OCI-LY1 (cell line): ENCODE results near the gene SMC5.

Source experiments
- H2AFZ ChIP-seq: fragments of 200-600 bp; sonication (generic), shearing (Covaris generic); 2 replicates; pipeline ENCODE4 v1.6.0; 2014; ENCODE audit warnings: antibody characterized with exemption, mild to moderate bottlenecking, low read length
- H3F3A ChIP-seq: fragments of 200-600 bp; sonication (generic), shearing (Covaris generic); 2 replicates; pipeline ENCODE4 v1.6.0; 2014; ENCODE audit warnings: mild to moderate bottlenecking, antibody characterized with exemption, low read length, moderate library complexity; ENCODE audit not compliant: insufficient read depth
- H3K27ac ChIP-seq: fragments of 200-600 bp; sonication (generic); 2 replicates; pipeline ENCODE4 v1.5.1; 2014; ENCODE audit warnings: low read length, mixed run types, mild to moderate bottlenecking, low read depth; ENCODE audit not compliant: poor library complexity, severe bottlenecking
- H3K27me3 ChIP-seq: fragments of 200-600 bp; sonication (generic); 2 replicates; pipeline ENCODE4 v1.6.0; 2014; ENCODE audit warnings: antibody characterized with exemption, mild to moderate bottlenecking, low read length, moderate library complexity; ENCODE audit not compliant: insufficient read depth
- H3K36me3 ChIP-seq: fragments of 200-600 bp; sonication (generic); 2 replicates; pipeline ENCODE4 v1.6.1; 2014; ENCODE audit warnings: mild to moderate bottlenecking, antibody characterized with exemption, low read length, moderate library complexity, mixed read lengths; ENCODE audit not compliant: insufficient read depth
- H3K4me1 ChIP-seq: fragments of 200-600 bp; sonication (generic); 2 replicates; pipeline ENCODE4 v1.5.1; 2014; ENCODE audit warnings: mild to moderate bottlenecking, low read length, moderate library complexity; ENCODE audit not compliant: insufficient read depth, severe bottlenecking
- H3K4me2 ChIP-seq: fragments of 200-600 bp; sonication (generic), shearing (Covaris generic); 2 replicates; pipeline ENCODE4 v1.6.1; 2014; ENCODE audit warnings: low read length
- H3K4me3 ChIP-seq: fragments of 200-600 bp; sonication (generic); 2 replicates; pipeline ENCODE4 v1.5.1; 2014; ENCODE audit warnings: low read length, low read depth, mild to moderate bottlenecking, mixed read lengths; ENCODE audit not compliant: poor library complexity, severe bottlenecking
- H3K79me2 ChIP-seq: fragments of 200-600 bp; shearing (Covaris generic); 2 replicates; pipeline ENCODE4 v1.6.1; 2016; ENCODE audit warnings: mixed run types, low read length, mixed read lengths; ENCODE audit not compliant: insufficient read depth
- H3K9ac ChIP-seq: fragments of 200-600 bp; sonication (generic), shearing (Covaris generic); 2 replicates; pipeline ENCODE4 v1.6.1; 2014; ENCODE audit warnings: mild to moderate bottlenecking, low read length, mixed read lengths
- H3K9me2 ChIP-seq: fragments of 200-600 bp; sonication (generic), shearing (Covaris generic); 2 replicates; pipeline ENCODE4 v1.6.1; 2014; ENCODE audit warnings: low read depth, mild to moderate bottlenecking, low read length, mixed read lengths
- H3K9me3 ChIP-seq: fragments of 200-600 bp; shearing (Covaris generic); 2 replicates; pipeline ENCODE4 v1.6.1; 2014; ENCODE audit warnings: low read length, mixed read lengths
- H4K20me1 ChIP-seq: fragments of 200-600 bp; sonication (generic), shearing (Covaris generic); 2 replicates; pipeline ENCODE4 v1.6.0; 2016; ENCODE audit warnings: mild to moderate bottlenecking, low read length; ENCODE audit not compliant: insufficient read depth
- EZH2 ChIP-seq: fragments of 200-600 bp; sonication (generic), shearing (Covaris generic); IDR thresholded peaks from 2 replicates; pipeline ENCODE4 v1.8.0; 2017; ENCODE audit warnings: borderline replicate concordance, mixed run types, mild to moderate bottlenecking, antibody characterized with exemption, low read length, moderate library complexity, mixed read lengths
- TF ChIP-seq, protein P1 (sequence below): fragments of 200-600 bp; sonication (generic), shearing (Covaris generic); IDR thresholded peaks from 2 replicates; pipeline ENCODE4 v1.5.1; 2017; ENCODE audit warnings: mild to moderate bottlenecking, antibody characterized with exemption, low read length, moderate library complexity, mixed read lengths

SMC5 gene

DNA sequence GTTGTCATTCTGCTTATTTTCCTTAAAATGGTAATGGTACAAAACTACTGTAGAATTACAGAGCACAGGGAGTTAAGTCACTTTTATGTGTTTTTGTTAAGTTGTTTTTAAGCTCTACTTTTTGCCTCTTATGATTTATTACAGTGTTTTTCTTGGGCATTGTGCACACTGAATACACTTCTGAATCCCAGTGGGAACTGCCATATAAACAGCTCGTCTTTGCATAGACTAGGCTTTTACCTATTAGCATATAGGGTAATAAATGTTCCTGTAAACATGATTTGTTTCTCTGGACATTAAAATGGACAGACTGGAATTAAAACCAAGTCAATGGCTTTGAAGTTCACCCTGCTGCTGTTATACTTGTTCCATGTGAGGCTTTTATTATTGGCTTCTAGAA lies 143.4 kb downstream of the SMC5 start:
- Histone ChIP-seq H3K36me3 (no peaks in the 10 kb centered on the region), H3K4me3 (no peak overlapping the region), H3K27me3 (no peaks in the 10 kb centered on the region), H3K27ac (no peak overlapping the region), H3K9me2 (no peaks in the 10 kb centered on the region), H3F3A (no peaks in the 10 kb centered on the region), H3K79me2 (no peaks in the 10 kb centered on the region), H3K9me3 (no peaks in the 10 kb centered on the region), H4K20me1 (no peaks in the 10 kb centered on the region), H3K4me2 (no peak overlapping the region), H2AFZ (no peak overlapping the region), H3K9ac (no peak overlapping the region), H3K4me1 (peaks cover 14% of the 10 kb centered on the region)
- TF ChIP-seq, protein P1, sequence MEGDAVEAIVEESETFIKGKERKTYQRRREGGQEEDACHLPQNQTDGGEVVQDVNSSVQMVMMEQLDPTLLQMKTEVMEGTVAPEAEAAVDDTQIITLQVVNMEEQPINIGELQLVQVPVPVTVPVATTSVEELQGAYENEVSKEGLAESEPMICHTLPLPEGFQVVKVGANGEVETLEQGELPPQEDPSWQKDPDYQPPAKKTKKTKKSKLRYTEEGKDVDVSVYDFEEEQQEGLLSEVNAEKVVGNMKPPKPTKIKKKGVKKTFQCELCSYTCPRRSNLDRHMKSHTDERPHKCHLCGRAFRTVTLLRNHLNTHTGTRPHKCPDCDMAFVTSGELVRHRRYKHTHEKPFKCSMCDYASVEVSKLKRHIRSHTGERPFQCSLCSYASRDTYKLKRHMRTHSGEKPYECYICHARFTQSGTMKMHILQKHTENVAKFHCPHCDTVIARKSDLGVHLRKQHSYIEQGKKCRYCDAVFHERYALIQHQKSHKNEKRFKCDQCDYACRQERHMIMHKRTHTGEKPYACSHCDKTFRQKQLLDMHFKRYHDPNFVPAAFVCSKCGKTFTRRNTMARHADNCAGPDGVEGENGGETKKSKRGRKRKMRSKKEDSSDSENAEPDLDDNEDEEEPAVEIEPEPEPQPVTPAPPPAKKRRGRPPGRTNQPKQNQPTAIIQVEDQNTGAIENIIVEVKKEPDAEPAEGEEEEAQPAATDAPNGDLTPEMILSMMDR = no peak
- TF ChIP-seq EZH2 = no peak

DNA sequence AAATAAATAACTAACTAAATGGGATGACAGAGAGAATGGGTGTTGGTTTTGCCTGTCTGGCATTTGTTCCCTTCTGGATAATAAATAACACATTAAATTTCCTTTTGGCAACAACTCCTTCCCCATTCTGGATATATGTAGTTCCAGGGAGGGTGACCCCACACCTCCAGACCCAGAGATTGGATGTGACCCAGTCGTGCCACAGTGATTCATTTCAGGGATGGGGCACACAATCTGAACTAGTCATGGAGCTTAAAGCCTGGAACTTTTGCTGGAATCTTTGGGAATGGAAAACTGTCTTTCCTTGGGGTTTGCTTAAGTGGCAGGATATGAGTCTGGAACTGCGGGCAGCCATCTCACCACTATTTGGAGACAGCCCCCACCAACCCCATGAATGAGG lies 144.4 kb downstream of the SMC5 start:
- no peak overlapping the region for H3K27ac ChIP-seq
- no peaks in the 10 kb centered on the region for H3K9me2 ChIP-seq
- H3K27me3 ChIP-seq = no peaks in the 10 kb centered on the region
- H3F3A ChIP-seq = no peaks in the 10 kb centered on the region
- H3K4me1 ChIP-seq = peaks cover 6% of the 10 kb centered on the region
- no peaks in the 10 kb centered on the region for H3K36me3 ChIP-seq
- no peaks in the 10 kb centered on the region for H4K20me1 ChIP-seq
- H3K79me2 ChIP-seq = no peaks in the 10 kb centered on the region
- no peak overlapping the region for H2AFZ ChIP-seq
- no peak overlapping the region for H3K4me3 ChIP-seq
- H3K9ac ChIP-seq = no peak overlapping the region
- TF ChIP-seq, protein P1 = no peak
- no peak for TF ChIP-seq EZH2
- H3K4me2 ChIP-seq = no peak overlapping the region
- no peaks in the 10 kb centered on the region for H3K9me3 ChIP-seq

DNA sequence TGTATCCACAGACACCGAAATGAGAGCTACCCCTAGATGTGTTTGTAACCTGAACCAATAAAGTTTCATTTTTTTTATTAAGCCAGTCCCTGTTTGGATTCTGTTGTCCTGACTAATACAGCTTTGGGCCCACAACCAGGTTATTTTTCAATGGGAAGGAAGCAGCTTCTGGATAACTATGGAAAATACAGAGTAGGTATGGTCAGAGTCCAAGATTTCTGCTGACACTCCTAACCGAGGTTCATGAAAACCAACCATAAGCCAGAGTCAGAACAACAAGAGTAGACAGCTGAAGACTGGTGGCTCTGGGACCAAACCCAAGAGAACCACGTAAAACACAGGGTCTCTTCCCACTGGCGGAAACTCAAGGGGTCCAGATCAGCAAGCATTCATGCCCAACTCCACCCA lies 144.8 kb downstream of the SMC5 start:
- H3K36me3 ChIP-seq = no peaks in the 10 kb centered on the region
- no peak overlapping the region for H3K4me2 ChIP-seq
- no peaks in the 10 kb centered on the region for H3K79me2 ChIP-seq
- H2AFZ ChIP-seq = no peak overlapping the region
- no peak overlapping the region for H3K4me3 ChIP-seq
- H3K9me2 ChIP-seq = no peaks in the 10 kb centered on the region
- no peaks in the 10 kb centered on the region for H3K27me3 ChIP-seq
- no peaks in the 10 kb centered on the region for H3F3A ChIP-seq
- TF ChIP-seq, protein P1 = no peak
- no peak for TF ChIP-seq EZH2
- H3K27ac ChIP-seq = no peak overlapping the region
- no peaks in the 10 kb centered on the region for H4K20me1 ChIP-seq
- H3K9me3 ChIP-seq = no peaks in the 10 kb centered on the region
- no peak overlapping the region for H3K9ac ChIP-seq
- H3K4me1 ChIP-seq = peaks cover 1% of the 10 kb centered on the region
